ENCODE measurements around the gene SRSF10. TPM values are rescaled to one million over a fixed set of nuclear protein-coding genes. Genes with fewer than 3 reads are reported as not detected.

The SRSF10 gene
- total and polyA plus RNA-seq, 9 of the 15 experiments (the other 6 are each of a cell fraction or from before 2014, with no cell fraction given), result 154 to 264 (median 205) TPM

DNA sequence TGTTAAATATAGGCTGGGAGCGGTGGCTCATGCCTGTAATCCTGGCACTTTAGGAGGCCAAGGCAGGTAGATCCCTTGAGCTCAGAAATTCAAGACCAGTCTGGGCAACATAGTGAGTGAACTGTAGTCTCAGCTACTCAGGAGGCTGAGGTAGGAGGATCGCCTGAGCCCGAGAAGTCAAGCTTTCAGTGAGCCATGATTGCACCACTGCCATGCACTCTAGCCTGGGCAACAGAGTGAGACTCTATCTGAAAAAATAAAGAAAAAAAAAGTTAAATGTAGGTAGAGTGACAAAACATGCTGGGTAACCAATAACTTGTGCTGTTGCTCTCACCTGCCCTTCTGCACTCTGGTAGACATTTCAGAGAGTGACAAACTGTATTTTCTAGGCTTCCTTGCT, 25.0 kb upstream of the SRSF10 start (continued):
- TF ChIP-seq, protein P1, sequence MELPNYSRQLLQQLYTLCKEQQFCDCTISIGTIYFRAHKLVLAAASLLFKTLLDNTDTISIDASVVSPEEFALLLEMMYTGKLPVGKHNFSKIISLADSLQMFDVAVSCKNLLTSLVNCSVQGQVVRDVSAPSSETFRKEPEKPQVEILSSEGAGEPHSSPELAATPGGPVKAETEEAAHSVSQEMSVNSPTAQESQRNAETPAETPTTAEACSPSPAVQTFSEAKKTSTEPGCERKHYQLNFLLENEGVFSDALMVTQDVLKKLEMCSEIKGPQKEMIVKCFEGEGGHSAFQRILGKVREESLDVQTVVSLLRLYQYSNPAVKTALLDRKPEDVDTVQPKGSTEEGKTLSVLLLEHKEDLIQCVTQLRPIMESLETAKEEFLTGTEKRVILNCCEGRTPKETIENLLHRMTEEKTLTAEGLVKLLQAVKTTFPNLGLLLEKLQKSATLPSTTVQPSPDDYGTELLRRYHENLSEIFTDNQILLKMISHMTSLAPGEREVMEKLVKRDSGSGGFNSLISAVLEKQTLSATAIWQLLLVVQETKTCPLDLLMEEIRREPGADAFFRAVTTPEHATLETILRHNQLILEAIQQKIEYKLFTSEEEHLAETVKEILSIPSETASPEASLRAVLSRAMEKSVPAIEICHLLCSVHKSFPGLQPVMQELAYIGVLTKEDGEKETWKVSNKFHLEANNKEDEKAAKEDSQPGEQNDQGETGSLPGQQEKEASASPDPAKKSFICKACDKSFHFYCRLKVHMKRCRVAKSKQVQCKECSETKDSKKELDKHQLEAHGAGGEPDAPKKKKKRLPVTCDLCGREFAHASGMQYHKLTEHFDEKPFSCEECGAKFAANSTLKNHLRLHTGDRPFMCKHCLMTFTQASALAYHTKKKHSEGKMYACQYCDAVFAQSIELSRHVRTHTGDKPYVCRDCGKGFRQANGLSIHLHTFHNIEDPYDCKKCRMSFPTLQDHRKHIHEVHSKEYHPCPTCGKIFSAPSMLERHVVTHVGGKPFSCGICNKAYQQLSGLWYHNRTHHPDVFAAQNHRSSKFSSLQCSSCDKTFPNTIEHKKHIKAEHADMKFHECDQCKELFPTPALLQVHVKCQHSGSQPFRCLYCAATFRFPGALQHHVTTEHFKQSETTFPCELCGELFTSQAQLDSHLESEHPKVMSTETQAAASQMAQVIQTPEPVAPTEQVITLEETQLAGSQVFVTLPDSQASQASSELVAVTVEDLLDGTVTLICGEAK (IDR thresholded peaks at IDR 0.05), result no peak
- TF ChIP-seq, protein P1 (CRISPR knock-in tag; IDR thresholded peaks at IDR 0.05), result no peak
- TF ChIP-seq, protein P2, sequence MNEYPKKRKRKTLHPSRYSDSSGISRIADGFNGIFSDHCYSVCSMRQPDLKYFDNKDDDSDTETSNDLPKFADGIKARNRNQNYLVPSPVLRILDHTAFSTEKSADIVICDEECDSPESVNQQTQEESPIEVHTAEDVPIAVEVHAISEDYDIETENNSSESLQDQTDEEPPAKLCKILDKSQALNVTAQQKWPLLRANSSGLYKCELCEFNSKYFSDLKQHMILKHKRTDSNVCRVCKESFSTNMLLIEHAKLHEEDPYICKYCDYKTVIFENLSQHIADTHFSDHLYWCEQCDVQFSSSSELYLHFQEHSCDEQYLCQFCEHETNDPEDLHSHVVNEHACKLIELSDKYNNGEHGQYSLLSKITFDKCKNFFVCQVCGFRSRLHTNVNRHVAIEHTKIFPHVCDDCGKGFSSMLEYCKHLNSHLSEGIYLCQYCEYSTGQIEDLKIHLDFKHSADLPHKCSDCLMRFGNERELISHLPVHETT (CRISPR knock-in tag; conservative IDR thresholded peaks at IDR 0.05 in 1 of 2, IDR thresholded peaks at IDR 0.05 in 1 of 2), result no peak

Measured in K562 (cell line).